ENCODE measurements around the gene LSM7.

DNA sequence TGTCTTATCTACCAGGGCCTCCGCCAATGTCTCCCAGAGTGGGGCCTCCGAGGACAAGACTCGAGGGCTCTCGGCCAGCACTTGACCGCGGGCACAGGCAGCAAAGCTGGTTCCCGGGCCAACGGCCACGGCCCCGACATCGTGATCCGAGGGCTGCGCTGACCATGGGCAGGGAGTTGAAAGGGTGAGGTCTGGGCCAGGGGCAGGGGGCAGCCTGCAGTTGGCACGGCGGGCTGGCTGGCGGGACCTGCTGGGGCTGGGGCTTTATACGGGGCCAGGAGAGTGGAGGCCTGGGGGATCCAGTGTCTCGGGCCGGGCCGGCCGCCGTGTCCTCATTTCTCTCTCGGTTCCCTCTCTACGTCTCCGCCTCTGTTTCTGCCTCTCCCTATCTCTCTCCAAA lies 10.6 kb downstream of the LSM7 start:
- TF ChIP-seq, protein P1, sequence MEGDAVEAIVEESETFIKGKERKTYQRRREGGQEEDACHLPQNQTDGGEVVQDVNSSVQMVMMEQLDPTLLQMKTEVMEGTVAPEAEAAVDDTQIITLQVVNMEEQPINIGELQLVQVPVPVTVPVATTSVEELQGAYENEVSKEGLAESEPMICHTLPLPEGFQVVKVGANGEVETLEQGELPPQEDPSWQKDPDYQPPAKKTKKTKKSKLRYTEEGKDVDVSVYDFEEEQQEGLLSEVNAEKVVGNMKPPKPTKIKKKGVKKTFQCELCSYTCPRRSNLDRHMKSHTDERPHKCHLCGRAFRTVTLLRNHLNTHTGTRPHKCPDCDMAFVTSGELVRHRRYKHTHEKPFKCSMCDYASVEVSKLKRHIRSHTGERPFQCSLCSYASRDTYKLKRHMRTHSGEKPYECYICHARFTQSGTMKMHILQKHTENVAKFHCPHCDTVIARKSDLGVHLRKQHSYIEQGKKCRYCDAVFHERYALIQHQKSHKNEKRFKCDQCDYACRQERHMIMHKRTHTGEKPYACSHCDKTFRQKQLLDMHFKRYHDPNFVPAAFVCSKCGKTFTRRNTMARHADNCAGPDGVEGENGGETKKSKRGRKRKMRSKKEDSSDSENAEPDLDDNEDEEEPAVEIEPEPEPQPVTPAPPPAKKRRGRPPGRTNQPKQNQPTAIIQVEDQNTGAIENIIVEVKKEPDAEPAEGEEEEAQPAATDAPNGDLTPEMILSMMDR (IDR thresholded peaks at IDR 0.05): no peak
- no peak for TF ChIP-seq EP300 (IDR thresholded peaks at IDR 0.05)
- no peak for TF ChIP-seq POLR2AphosphoS5 (IDR thresholded peaks at IDR 0.05)
- no peak for TF ChIP-seq POLR2A (IDR thresholded peaks at IDR 0.05)
